H9 (cell line): ENCODE measurements around the gene TMEM44. TPM values are rescaled to one million over a fixed set of nuclear protein-coding genes. Genes with fewer than 3 reads are reported as not detected.

ENCODE experiments used
- DNase-seq: peaks from one replicate; pipeline ENCODE4 v3.0.0-alpha.2; 2017
- H2AFZ ChIP-seq: one replicate; pipeline ENCODE4 v1.6.1; 2013; ENCODE audit warnings: mild to moderate bottlenecking, low read length, control low read depth, moderate library complexity
- H2AK5ac ChIP-seq: 2 replicates; pipeline ENCODE4 v1.6.1; 2013; ENCODE audit warnings: low read length, control low read depth, mixed read lengths; ENCODE audit not compliant: insufficient read length
- H2BK120ac ChIP-seq: one replicate; pipeline ENCODE4 v1.6.1; 2013; ENCODE audit warnings: low read depth, mild to moderate bottlenecking, low read length, control low read depth, inconsistent platforms; ENCODE audit not compliant: poor library complexity, severe bottlenecking
- H2BK12ac ChIP-seq: 2 replicates; pipeline ENCODE4 v1.6.1; 2013; ENCODE audit warnings: low read length, control low read depth, mixed read lengths, low read depth; ENCODE audit not compliant: insufficient read length
- H2BK15ac ChIP-seq: 2 replicates; pipeline ENCODE4 v1.6.1; 2013; ENCODE audit warnings: low read depth, low read length, control low read depth
- H2BK20ac ChIP-seq: one replicate; pipeline ENCODE4 v1.6.1; 2013; ENCODE audit warnings: low read depth, mild to moderate bottlenecking, low read length, control low read depth, inconsistent platforms; ENCODE audit not compliant: poor library complexity, severe bottlenecking
- H2BK5ac ChIP-seq: 2 replicates; pipeline ENCODE4 v1.6.1; 2013; ENCODE audit warnings: low read length, control low read depth, mixed read lengths; ENCODE audit not compliant: insufficient read length
- H3K14ac ChIP-seq: 2 replicates; pipeline ENCODE4 v1.6.1; 2013; ENCODE audit warnings: low read length, control low read depth; ENCODE audit not compliant: insufficient read depth
- H3K18ac ChIP-seq: 2 replicates; pipeline ENCODE4 v1.6.1; 2013; ENCODE audit warnings: low read depth, mild to moderate bottlenecking, mixed read lengths, low read length, control low read depth; ENCODE audit not compliant: insufficient read length
- H3K23ac ChIP-seq: 2 replicates; pipeline ENCODE4 v1.6.1; 2013; ENCODE audit warnings: low read length, control low read depth, mixed read lengths, low read depth; ENCODE audit not compliant: insufficient read length
- H3K23me2 ChIP-seq: 2 replicates; pipeline ENCODE4 v1.6.1; 2013; ENCODE audit warnings: low read depth, mild to moderate bottlenecking, mixed read lengths, low read length, control low read depth; ENCODE audit not compliant: insufficient read length, poor library complexity, severe bottlenecking
- H3K27ac ChIP-seq: 2 replicates; pipeline ENCODE4 v1.5.1; 2013; ENCODE audit warnings: low read length, control low read depth, mixed read lengths, low read depth; ENCODE audit not compliant: insufficient read length
- H3K27me3 ChIP-seq: 2 replicates; pipeline ENCODE4 v1.6.1; 2013; ENCODE audit warnings: low read length, control low read depth, inconsistent platforms; ENCODE audit not compliant: insufficient read depth
- H3K4ac ChIP-seq: 2 replicates; pipeline ENCODE4 v1.6.1; 2013; ENCODE audit warnings: low read depth, mild to moderate bottlenecking, control low read depth, inconsistent platforms, low read length, moderate library complexity
- H3K4me1 ChIP-seq: 2 replicates; pipeline ENCODE4 v1.6.1; 2013; ENCODE audit warnings: low read length, control low read depth, inconsistent platforms; ENCODE audit not compliant: insufficient read depth
- H3K4me2 ChIP-seq: 2 replicates; pipeline ENCODE4 v1.6.1; 2013; ENCODE audit warnings: low read length, control low read depth, mixed read lengths; ENCODE audit not compliant: insufficient read length, insufficient read depth
- H3K56ac ChIP-seq: 2 replicates; pipeline ENCODE4 v1.6.1; 2013; ENCODE audit warnings: low read depth, mild to moderate bottlenecking, mixed read lengths, low read length, control low read depth; ENCODE audit not compliant: insufficient read length
- H3K79me1 ChIP-seq: 2 replicates; pipeline ENCODE4 v1.6.1; 2013; ENCODE audit warnings: low read depth, mild to moderate bottlenecking, moderate library complexity, low read length, control low read depth, inconsistent platforms; ENCODE audit not compliant: insufficient read depth, poor library complexity, severe bottlenecking
- H3K79me2 ChIP-seq: 2 replicates; pipeline ENCODE4 v1.6.1; 2013; ENCODE audit warnings: low read length, control low read depth, inconsistent platforms; ENCODE audit not compliant: insufficient read depth
- H3K9ac ChIP-seq: 2 replicates; pipeline ENCODE4 v1.6.1; 2013; ENCODE audit warnings: low read length, control low read depth, mixed read lengths; ENCODE audit not compliant: insufficient read length; ENCODE audit errors: extremely low read depth
- H3K9me3 ChIP-seq: one replicate; pipeline ENCODE4 v1.6.1; 2013; ENCODE audit warnings: low read depth, low read length, inconsistent platforms; ENCODE audit not compliant: control insufficient read depth
- H3T11ph ChIP-seq: one replicate; pipeline ENCODE4 v1.6.1; 2013; ENCODE audit warnings: mild to moderate bottlenecking, low read length, control low read depth, inconsistent platforms
- H4K20me1 ChIP-seq: one replicate; pipeline ENCODE4 v1.6.1; 2013; ENCODE audit not compliant: control insufficient read depth, insufficient read length, insufficient read depth
- H4K5ac ChIP-seq: 2 replicates; pipeline ENCODE4 v1.6.1; 2013; ENCODE audit warnings: low read depth, mild to moderate bottlenecking, mixed read lengths, low read length, control low read depth; ENCODE audit not compliant: insufficient read length
- H4K8ac ChIP-seq: replicated peaks from 2 replicates; pipeline ENCODE4 v1.6.1; 2013; ENCODE audit warnings: low read length, control low read depth, mixed read lengths, low read depth; ENCODE audit not compliant: insufficient read length
- H4K91ac ChIP-seq: 2 replicates; pipeline ENCODE4 v1.6.1; 2013; ENCODE audit warnings: low read depth, mild to moderate bottlenecking, moderate library complexity, mixed read lengths, low read length, control low read depth; ENCODE audit not compliant: insufficient read length
- H3K27ac Mint-ChIP-seq, 3 experiments: 2 replicates in 2 of 3; 3 replicates in 1 of 3; pipeline ENCODE4 v1.8.0; 2020 to 2021; ENCODE audit warnings: mixed read lengths in 3 of 3, mild to moderate bottlenecking in 1 of 3, moderate library complexity in 1 of 3
- H3K27me3 Mint-ChIP-seq: 2 replicates; pipeline ENCODE4 v1.8.0; 2021; ENCODE audit warnings: low read depth, mild to moderate bottlenecking, moderate library complexity, mixed read lengths
- H3K36me3 Mint-ChIP-seq, 3 experiments: 2 replicates in 2 of 3; 3 replicates in 1 of 3; pipeline ENCODE4 v1.8.0; 2020 to 2021; ENCODE audit warnings: low read depth in 3 of 3, mixed read lengths in 3 of 3; ENCODE audit not compliant: insufficient read depth in 1 of 3
- H3K4me1 Mint-ChIP-seq, 2 experiments: 2 replicates each; pipeline ENCODE4 v1.8.0; 2020; ENCODE audit warnings: mixed read lengths in 2 of 2
- H3K4me3 Mint-ChIP-seq, 2 experiments: 2 replicates in 1 of 2; 3 replicates in 1 of 2; pipeline ENCODE4 v1.8.0; 2020 to 2021; ENCODE audit warnings: mild to moderate bottlenecking in 2 of 2, mixed read lengths in 2 of 2, moderate library complexity in 1 of 2
- H3K9me3 Mint-ChIP-seq, 2 experiments: 2 replicates in 1 of 2; 3 replicates in 1 of 2; pipeline ENCODE4 v1.8.0; 2020; ENCODE audit warnings: mild to moderate bottlenecking in 2 of 2, mixed read lengths in 2 of 2, moderate library complexity in 1 of 2
- WGBS: extraction: QIAGEN DNeasy Blood & Tissue Kit; methylation state at CpG from one replicate; pipeline ENCODE4 v1.1.7; 2013; ENCODE audit warnings: missing lambda C conversion rate, low lambda C conversion rate, mixed read lengths; ENCODE audit not compliant: insufficient read length; ENCODE audit errors: extremely low coverage; 5-methylcytosine and 5-hydroxymethylcytosine counted together
- total RNA-seq: library from RNA; stranded (reverse); gene quantifications from 2 replicates; pipeline ENCODE4 v1.2.1, GENCODE V29; 2021
- TF ChIP-seq, protein P1 (sequence below): fragments of 200-600 bp; sonication (generic); conservative IDR thresholded peaks from 3 replicates; pipeline ENCODE4 v1.8.0; 2021; ENCODE audit warnings: antibody characterized with exemption, mild to moderate bottlenecking

The TMEM44 gene
- total RNA-seq, 1 experiment from 2014 or later: 19.8 TPM

- no peak overlapping the region for H2BK12ac ChIP-seq
- no peak overlapping the region for H2BK120ac ChIP-seq
- DNase-seq: peak; percentile 54
- no peaks in the 10 kb centered on the region for H3K23me2 ChIP-seq
- H3K23ac ChIP-seq: no peak overlapping the region
- H3T11ph ChIP-seq: no peak overlapping the region
- no peaks in the 10 kb centered on the region for H4K20me1 ChIP-seq
- H3K14ac ChIP-seq: no peak overlapping the region
- no peaks in the 10 kb centered on the region for H3K79me1 ChIP-seq
- peaks cover 4% of the 10 kb centered on the region for H3K27me3 Mint-ChIP-seq
- no peak overlapping the region for H4K5ac ChIP-seq
- no peak overlapping the region; a peak in 1 of 7 replicates for H3K27ac Mint-ChIP-seq
- no peak overlapping the region for H4K8ac ChIP-seq
- H4K91ac ChIP-seq: no peak overlapping the region
- H2BK20ac ChIP-seq: no peak overlapping the region
- no peak overlapping the region for H2BK15ac ChIP-seq
- H3K9ac ChIP-seq: no peak overlapping the region
- H3K4me1 ChIP-seq: no peaks in the 10 kb centered on the region
- H3K4me3 Mint-ChIP-seq: no peak overlapping the region
- H3K9me3 ChIP-seq: no peaks in the 10 kb centered on the region
- H3K9me3 Mint-ChIP-seq: no peaks in the 10 kb centered on the region
- WGBS: no CpG with 5 or more reads among the region's 9 CpGs
- no peak overlapping the region for H3K27ac ChIP-seq
- H2BK5ac ChIP-seq: no peak overlapping the region
- TF ChIP-seq, protein P1, sequence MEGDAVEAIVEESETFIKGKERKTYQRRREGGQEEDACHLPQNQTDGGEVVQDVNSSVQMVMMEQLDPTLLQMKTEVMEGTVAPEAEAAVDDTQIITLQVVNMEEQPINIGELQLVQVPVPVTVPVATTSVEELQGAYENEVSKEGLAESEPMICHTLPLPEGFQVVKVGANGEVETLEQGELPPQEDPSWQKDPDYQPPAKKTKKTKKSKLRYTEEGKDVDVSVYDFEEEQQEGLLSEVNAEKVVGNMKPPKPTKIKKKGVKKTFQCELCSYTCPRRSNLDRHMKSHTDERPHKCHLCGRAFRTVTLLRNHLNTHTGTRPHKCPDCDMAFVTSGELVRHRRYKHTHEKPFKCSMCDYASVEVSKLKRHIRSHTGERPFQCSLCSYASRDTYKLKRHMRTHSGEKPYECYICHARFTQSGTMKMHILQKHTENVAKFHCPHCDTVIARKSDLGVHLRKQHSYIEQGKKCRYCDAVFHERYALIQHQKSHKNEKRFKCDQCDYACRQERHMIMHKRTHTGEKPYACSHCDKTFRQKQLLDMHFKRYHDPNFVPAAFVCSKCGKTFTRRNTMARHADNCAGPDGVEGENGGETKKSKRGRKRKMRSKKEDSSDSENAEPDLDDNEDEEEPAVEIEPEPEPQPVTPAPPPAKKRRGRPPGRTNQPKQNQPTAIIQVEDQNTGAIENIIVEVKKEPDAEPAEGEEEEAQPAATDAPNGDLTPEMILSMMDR: peak; percentile 20; the same call in 2 of the 3 replicates
- no peaks in the 10 kb centered on the region for H3K27me3 ChIP-seq
- H3K79me2 ChIP-seq: no peaks in the 10 kb centered on the region
- H3K4me2 ChIP-seq: no peak overlapping the region
- no peak overlapping the region for H3K56ac ChIP-seq
- H3K36me3 Mint-ChIP-seq: no peaks in the 10 kb centered on the region
- no peak overlapping the region for H3K4ac ChIP-seq
- H2AK5ac ChIP-seq: no peak overlapping the region
- peaks cover 14 to 27% of the 10 kb centered on the region in 2 experiments for H3K4me1 Mint-ChIP-seq
- no peak overlapping the region for H3K18ac ChIP-seq
- no peak overlapping the region for H2AFZ ChIP-seq
Observed at GRCh38 chr3:194575484-194576210, 57.6 kb downstream of the TMEM44 start.
